ENCODE data around the gene DDX41.
"Not testable (repeated sequence)": the region's sequence is repeated elsewhere in the genome, so short reads cannot be mapped to it uniquely, and the experiment has no call there.

DDX41 gene

GRCh38 chr5:177537389-177538361 lies 20.9 kb upstream of the DDX41 start:
- no peak for DNase-seq (ENCODE audit: low read depth in 2 of 2)

GRCh38 chr5:177536386-177536785 lies 19.6 kb upstream of the DDX41 start:
- DNase-seq (ENCODE audit: low read depth in 2 of 2): no peak

GRCh38 chr5:177535125-177535524 lies 18.4 kb upstream of the DDX41 start:
- no peak for DNase-seq (ENCODE audit: low read depth in 2 of 2)

GRCh38 chr5:177534433-177534832 lies 17.7 kb upstream of the DDX41 start:
- DNase-seq (ENCODE audit: low read depth in 2 of 2): not testable (repeated sequence)

- DNase-seq (ENCODE audit: low read depth in 2 of 2): no peak
These were observed 14.6 kb upstream of the DDX41 start for GRCh38 chr5:177531209-177531940.

GRCh38 chr5:177530638-177531037 lies 13.9 kb upstream of the DDX41 start:
- no peak for DNase-seq (ENCODE audit: low read depth in 2 of 2)

- no peak for DNase-seq (ENCODE audit: low read depth in 2 of 2)
These were observed 12.8 kb upstream of the DDX41 start for GRCh38 chr5:177529247-177530203.

- DNase-seq (ENCODE audit: low read depth in 2 of 2): no peak
These were observed 11.9 kb upstream of the DDX41 start for GRCh38 chr5:177528631-177529030.

GRCh38 chr5:177527595-177527994 lies 10.8 kb upstream of the DDX41 start:
- no peak for DNase-seq (ENCODE audit: low read depth in 2 of 2)

GRCh38 chr5:177526791-177527190 lies 10.0 kb upstream of the DDX41 start:
- no peak for DNase-seq (ENCODE audit: low read depth in 2 of 2)

GRCh38 chr5:177526191-177526590 lies 9.4 kb upstream of the DDX41 start:
- no peak for DNase-seq (ENCODE audit: low read depth in 2 of 2)

GRCh38 chr5:177524941-177525655 lies 8.3 kb upstream of the DDX41 start:
- DNase-seq (ENCODE audit: low read depth in 2 of 2): no peak

- no peak for DNase-seq (ENCODE audit: low read depth in 2 of 2)
These were observed 7.8 kb upstream of the DDX41 start for GRCh38 chr5:177524539-177524900.

- DNase-seq (ENCODE audit: low read depth in 2 of 2): no peak
These were observed 7.2 kb upstream of the DDX41 start for GRCh38 chr5:177523711-177524538.

GRCh38 chr5:177520916-177521513 lies 4.3 kb upstream of the DDX41 start:
- DNase-seq (ENCODE audit: low read depth in 2 of 2): no peak

- no peak for DNase-seq (ENCODE audit: low read depth in 2 of 2)
These were observed 3.5 kb upstream of the DDX41 start for GRCh38 chr5:177520271-177520670.

GRCh38 chr5:177519463-177520235 lies 2.9 kb upstream of the DDX41 start:
- no peak for DNase-seq (ENCODE audit: low read depth in 2 of 2)

GRCh38 chr5:177515580-177515979 lies 1.2 kb downstream of the DDX41 start:
- DNase-seq (ENCODE audit: low read depth in 2 of 2): no peak

GRCh38 chr5:177514541-177514940 lies 2.2 kb downstream of the DDX41 start:
- no peak for DNase-seq (ENCODE audit: low read depth in 2 of 2)

Measured in activated CD4-positive, alpha-beta T cell treated with anti-CD3 and anti-CD28 coated beads for 24 hours (primary cell).